T-helper 2 cell treated with Interferon-gamma antibody and Interleukin-4, amounts not matched to agents 100 ng/mL and 5 ng/mL, for 36 hours (primary cell): ENCODE measurements around the gene ADAMTS5. TPM values are rescaled to one million over a fixed set of nuclear protein-coding genes. Genes with fewer than 3 reads are reported as not detected.

Experiments
- intact Hi-C: fragments of 100-400 bp; cut with micrococcal nuclease; formaldehyde crosslinking; loops from one replicate; pipeline ENCODE4 v1.15.1; 2023
- total RNA-seq: library from RNA; stranded (reverse); gene quantifications from 2 replicates; pipeline ENCODE4 v1.2.3, GENCODE V29; 2022

ADAMTS5 gene
- total RNA-seq, 1 donor from 2014 or later, result not detected

GRCh38 chr21:26888931-26889330, 78.0 kb downstream of the ADAMTS5 start:
- intact Hi-C loops, result no loop called here

GRCh38 chr21:26888256-26888655, 78.6 kb downstream of the ADAMTS5 start:
- intact Hi-C loops, result no loop called here

GRCh38 chr21:26887251-26887650, 79.6 kb downstream of the ADAMTS5 start:
- intact Hi-C loops, result no loop called here

GRCh38 chr21:26884436-26884835, 82.5 kb downstream of the ADAMTS5 start:
- intact Hi-C loops, result no loop called here

- intact Hi-C loops, result no loop called here
These were observed 83.1 kb downstream of the ADAMTS5 start for GRCh38 chr21:26883768-26884167.

- intact Hi-C loops, result no loop called here
These were observed 85.2 kb downstream of the ADAMTS5 start for GRCh38 chr21:26881504-26882228.

GRCh38 chr21:26877018-26877417, 89.9 kb downstream of the ADAMTS5 start:
- intact Hi-C loops, result no loop called here

GRCh38 chr21:26874347-26874746, 92.5 kb downstream of the ADAMTS5 start:
- intact Hi-C loops, result no loop called here

Other genes with a start within 250 kb of the ADAMTS5 start
- 4.5 and 7.9 TPM in 2 replicates for gene ADAMTS1, start 121.7 kb downstream of the ADAMTS5 start, total RNA-seq